Left lung (tissue), 10 donors: ENCODE results near the gene PCID2. TPM values are rescaled to one million over a fixed set of nuclear protein-coding genes. Genes with fewer than 3 reads are reported as not detected.

Source experiments
- ATAC-seq: fragments of 200-7000 bp; cut with Tn5 transposase; one replicate; pipeline ENCODE4 v1.9.1; 2020; ENCODE audit warnings: moderate library complexity
- DNase-seq, 4 donors: peaks; one replicate each; pipeline ENCODE4 v3.0.0-alpha.2; 2013 to 2020
- H3K27ac ChIP-seq, 2 donors: fragments of 200-600 bp; sonication (generic) in 1 of 2; one replicate each; pipeline versions ENCODE4 v1.5.0 to v1.8.0; 2020 to 2021
- H3K27me3 ChIP-seq, 2 donors: fragments of 200-600 bp; sonication (generic) in 1 of 2; one replicate each; pipeline versions ENCODE4 v1.5.0 to v1.8.0; 2020 to 2021
- H3K36me3 ChIP-seq, 2 donors: fragments of 200-600 bp; sonication (generic) in 1 of 2; one replicate each; pipeline versions ENCODE4 v1.5.0 to v1.8.0; 2020 to 2021
- H3K4me1 ChIP-seq, 2 donors: fragments of 200-600 bp; one replicate each; pipeline ENCODE4 v1.8.0; 2021
- H3K4me3 ChIP-seq, 2 donors: fragments of 200-600 bp; sonication (generic) in 1 of 2; one replicate each; pipeline versions ENCODE4 v1.5.0 to v1.8.0; 2020 to 2021; ENCODE audit warnings: mild to moderate bottlenecking in 1 of 2
- H3K9me3 ChIP-seq, 2 donors: fragments of 200-600 bp; sonication (generic) in 1 of 2; one replicate each; pipeline versions ENCODE4 v1.5.0 to v1.8.0; 2020 to 2021
- CTCF ChIP-seq, 2 donors: fragments of 200-600 bp; sonication (generic) in 1 of 2; IDR thresholded peaks; one replicate each; pipeline versions ENCODE4 v1.5.0 to v1.8.0; 2021; ENCODE audit warnings: antibody characterized with exemption in 2 of 2
- intact Hi-C, 2 donors: fragments of 100-400 bp; cut with DNase I; formaldehyde crosslinking; loops; one replicate each; pipeline versions ENCODE4 v1.11.2 to v1.14.2; 2022
- polyA plus RNA-seq, 6 donors: library from polyadenylated mRNA; unstranded; fragments of 120-200 nt; gene quantifications; one replicate each; pipeline ENCODE4 v1.2.1, GENCODE V29; 2013; ENCODE audit not compliant: insufficient read length in 6 of 6
- total RNA-seq, 2 donors: library from RNA; stranded (reverse); fragmentation: NEBNext Ultra II Directional; extraction: Animal tissue kit (Norgen Biotek cat#: 25700); gene quantifications; one replicate each; pipeline ENCODE4 v1.2.1, GENCODE V29; 2021
- donor health status: DM: no; HTN: yes; CAD: no.
- donor health status: DM: no; HTN: no; CAD: no.

PCID2 gene
- total and polyA plus RNA-seq, 8 donors: 30.5 to 79.7 (median 70.9) TPM

GRCh38 chr13:113183450-113184129 lies 24.9 kb downstream of the PCID2 start:
- DNase-seq (no peak), ATAC-seq (no peak)
- intact Hi-C loops: no loop called here
- Histone ChIP-seq H3K27me3 (no peaks in the 10 kb centered on the region), H3K4me1 (peaks cover 0 to 24% of the 10 kb centered on the region in 2 donors), H3K9me3 (no peaks in the 10 kb centered on the region), H3K27ac (no peak overlapping the region), H3K36me3 (peaks cover 0 to 71% of the 10 kb centered on the region in 2 donors), H3K4me3 (no peak overlapping the region)
- TF ChIP-seq CTCF (IDR thresholded peaks at IDR 0.05): no peak

- Histone ChIP-seq H3K36me3 (peaks cover 0 to 78% of the 10 kb centered on the region in 2 donors), H3K4me1 (peaks cover 0 to 13% of the 10 kb centered on the region in 2 donors), H3K27ac (no peak overlapping the region), H3K4me3 (no peak overlapping the region), H3K9me3 (no peaks in the 10 kb centered on the region), H3K27me3 (no peaks in the 10 kb centered on the region)
- TF ChIP-seq CTCF (IDR thresholded peaks at IDR 0.05): no peak
- no peak for DNase-seq
- intact Hi-C loops: no loop called here
- ATAC-seq: no peak
Measured at GRCh38 chr13:113182046-113182445, 26.4 kb downstream of the PCID2 start.

GRCh38 chr13:113179374-113180230 lies 28.9 kb downstream of the PCID2 start:
- Histone ChIP-seq H3K27me3 (no peaks in the 10 kb centered on the region), H3K9me3 (no peaks in the 10 kb centered on the region), H3K4me3 (no peak overlapping the region), H3K36me3 (peaks cover 0 to 95% of the 10 kb centered on the region in 2 donors), H3K27ac (peak overlapping the region in 1 of 2 donors; percentile 16), H3K4me1 (no peaks in the 10 kb centered on the region)
- intact Hi-C loops: no loop called here
- ATAC-seq (no peak), DNase-seq (peak in 1 of 4 donors; percentile 12)
- no peak for TF ChIP-seq CTCF (IDR thresholded peaks at IDR 0.05)

GRCh38 chr13:113178896-113179167 lies 29.6 kb downstream of the PCID2 start:
- Histone ChIP-seq H3K36me3 (peaks cover 0 to 94% of the 10 kb centered on the region in 2 donors), H3K27me3 (no peaks in the 10 kb centered on the region), H3K27ac (no peak overlapping the region)

More at GRCh38 chr13:113178896-113179167, 29.6 kb downstream of the PCID2 start:
- Histone ChIP-seq H3K9me3 (no peaks in the 10 kb centered on the region), H3K4me3 (no peak overlapping the region), H3K4me1 (no peaks in the 10 kb centered on the region)
- DNase-seq (no peak), ATAC-seq (no peak)
- no peak for TF ChIP-seq CTCF (IDR thresholded peaks at IDR 0.05)
- intact Hi-C loops: no loop called here
